ENCODE data around the gene GPC1.

- TF ChIP-seq CTCF (IDR thresholded peaks at IDR 0.05; ENCODE audit: insufficient read depth, low read depth, low read length) (no peak), EZH2 (IDR thresholded peaks at IDR 0.05; ENCODE audit: insufficient read depth, low read length) (no peak)
These were observed 66.1 kb downstream of the GPC1 start for GRCh38 chr2:240501531-240501991.

All from astrocyte (in vitro differentiated cells and primary cell).